IPS-20b (cell line): Measurements from ENCODE around the gene RNASE1.
"Not testable (repeated sequence)": the region's sequence is repeated elsewhere in the genome, so short reads cannot be mapped to it uniquely, and the experiment has no call there.

Source experiments
- H3K27ac ChIP-seq: one replicate; pipeline ENCODE4 v1.5.1; 2013; ENCODE audit warnings: low read length
- H3K27me3 ChIP-seq: 2 replicates; pipeline ENCODE4 v1.6.1; 2013; ENCODE audit warnings: mild to moderate bottlenecking, low read length, inconsistent platforms; ENCODE audit not compliant: insufficient read depth
- H3K36me3 ChIP-seq: 2 replicates; pipeline ENCODE4 v1.6.1; 2013; ENCODE audit warnings: low read depth, mild to moderate bottlenecking, inconsistent platforms, low read length, moderate library complexity; ENCODE audit not compliant: insufficient read depth
- H3K4me1 ChIP-seq: 2 replicates; pipeline ENCODE4 v1.6.1; 2013; ENCODE audit warnings: mild to moderate bottlenecking, control low read depth, inconsistent platforms, low read length, moderate library complexity; ENCODE audit not compliant: insufficient read depth
- H3K4me3 ChIP-seq: 2 replicates; pipeline ENCODE4 v1.5.1; 2013; ENCODE audit warnings: mild to moderate bottlenecking, low read length, inconsistent platforms
- H3K9ac ChIP-seq: 2 replicates; pipeline ENCODE4 v1.6.1; 2013; ENCODE audit warnings: low read depth, mild to moderate bottlenecking, inconsistent platforms, low read length, moderate library complexity
- H3K9me3 ChIP-seq: 2 replicates; pipeline ENCODE4 v1.6.1; 2013; ENCODE audit warnings: mild to moderate bottlenecking, low read depth, low read length, inconsistent platforms; ENCODE audit not compliant: insufficient read depth

The RNASE1 gene

DNA sequence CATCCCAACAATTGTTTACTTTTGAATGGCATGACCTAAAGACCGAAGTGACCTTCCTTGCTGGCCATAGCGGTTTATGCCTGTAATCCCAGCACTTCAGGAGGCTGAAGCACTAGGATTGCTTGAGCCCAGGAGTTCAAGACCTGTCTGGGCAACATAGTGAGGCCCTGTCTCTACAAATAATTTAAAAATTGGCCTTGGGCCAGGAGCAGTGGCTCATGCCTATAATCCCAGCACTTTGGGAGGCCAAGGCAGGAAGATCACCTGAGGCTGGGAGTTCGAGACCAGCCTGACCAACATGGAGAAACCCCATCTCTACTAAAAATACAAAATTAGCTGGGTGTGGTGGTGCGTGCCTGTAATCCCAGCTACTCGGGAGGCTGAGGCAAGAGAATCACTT, 43.2 kb downstream of the RNASE1 start:
- H3K9ac ChIP-seq, H3K4me3 ChIP-seq, H3K27ac ChIP-seq, H3K36me3 ChIP-seq, H3K9me3 ChIP-seq, H3K4me1 ChIP-seq, H3K27me3 ChIP-seq: not testable (repeated sequence)

DNA sequence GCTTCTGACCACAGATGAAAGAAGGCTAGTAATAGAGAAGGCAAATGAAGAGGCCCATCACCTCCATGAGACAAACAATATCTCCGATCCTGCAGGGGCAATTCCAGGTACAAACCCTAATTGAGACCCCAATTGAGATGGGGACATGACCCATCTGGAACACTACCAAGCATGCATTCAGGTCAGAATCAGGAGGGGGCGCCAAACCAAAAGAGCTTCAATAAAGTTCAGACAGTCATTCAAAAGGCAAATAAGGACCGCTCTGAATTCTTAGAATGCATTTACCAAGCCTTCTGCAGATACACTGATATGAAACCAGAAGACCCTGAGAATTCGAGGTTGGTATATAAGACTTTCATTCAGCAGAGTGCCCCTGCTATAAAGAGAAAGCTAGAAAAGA, 44.7 kb downstream of the RNASE1 start:
- no peak overlapping the region for H3K4me3 ChIP-seq
- H3K27me3 ChIP-seq: no peaks in the 10 kb centered on the region

DNA sequence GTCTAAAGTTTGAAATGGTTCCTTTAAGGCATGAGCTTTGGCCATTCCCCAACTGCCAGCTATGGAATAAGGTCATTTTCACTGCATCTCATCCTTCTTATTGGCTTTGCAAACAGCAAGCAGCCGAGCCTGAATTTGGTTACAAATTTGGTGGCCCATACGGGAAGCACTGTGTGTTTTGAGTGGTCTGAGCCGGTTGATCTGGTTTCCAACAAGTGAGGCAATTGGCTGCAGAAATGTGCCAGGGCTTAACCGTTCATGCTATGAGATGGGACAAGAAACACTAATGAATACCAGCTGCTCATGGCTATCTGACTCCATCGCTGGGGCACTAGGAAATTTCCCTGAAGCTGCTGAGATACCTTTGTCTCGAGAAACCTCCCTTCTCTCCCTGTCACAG, 47.6 kb downstream of the RNASE1 start:
- no peaks in the 10 kb centered on the region for H3K4me1 ChIP-seq
- no peaks in the 10 kb centered on the region for H3K36me3 ChIP-seq
- H3K27ac ChIP-seq: no peak overlapping the region
- H3K9me3 ChIP-seq: peaks cover 17% of the 10 kb centered on the region
- H3K4me3 ChIP-seq: no peak overlapping the region
- H3K27me3 ChIP-seq: no peaks in the 10 kb centered on the region
- H3K9ac ChIP-seq: no peak overlapping the region

More for the DNA sequence above, 44.7 kb downstream of the RNASE1 start:
- Histone ChIP-seq H3K27ac (no peak overlapping the region), H3K9ac (no peak overlapping the region), H3K4me1 (no peaks in the 10 kb centered on the region), H3K36me3 (no peaks in the 10 kb centered on the region), H3K9me3 (peaks cover 1% of the 10 kb centered on the region; the same call in 1 of the 2 replicates)

DNA sequence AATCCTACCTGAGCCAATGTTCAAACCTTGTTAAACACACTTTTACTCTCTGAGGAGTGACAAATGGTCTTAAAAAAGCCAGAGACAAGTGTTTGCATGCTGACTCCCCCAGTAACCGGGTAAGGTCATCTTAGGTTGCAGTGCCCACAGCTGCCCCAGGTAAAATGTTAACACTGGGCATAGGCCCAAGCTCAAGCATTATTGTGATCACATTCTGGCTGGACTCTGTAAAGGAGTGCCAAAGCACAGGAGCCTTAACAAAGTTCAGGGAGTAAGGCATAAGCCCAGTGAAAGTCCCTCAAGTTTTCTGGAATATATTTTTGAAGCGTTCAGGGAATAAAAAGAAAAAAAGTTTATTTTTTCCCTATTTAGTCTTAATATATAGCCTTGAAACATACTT, 48.3 kb downstream of the RNASE1 start:
- no peaks in the 10 kb centered on the region for H3K27me3 ChIP-seq
- H3K4me3 ChIP-seq: no peak overlapping the region
- H3K9ac ChIP-seq: no peak overlapping the region
- no peaks in the 10 kb centered on the region for H3K4me1 ChIP-seq
- H3K36me3 ChIP-seq: no peaks in the 10 kb centered on the region
- H3K9me3 ChIP-seq: peaks cover 17% of the 10 kb centered on the region
- no peak overlapping the region for H3K27ac ChIP-seq

DNA sequence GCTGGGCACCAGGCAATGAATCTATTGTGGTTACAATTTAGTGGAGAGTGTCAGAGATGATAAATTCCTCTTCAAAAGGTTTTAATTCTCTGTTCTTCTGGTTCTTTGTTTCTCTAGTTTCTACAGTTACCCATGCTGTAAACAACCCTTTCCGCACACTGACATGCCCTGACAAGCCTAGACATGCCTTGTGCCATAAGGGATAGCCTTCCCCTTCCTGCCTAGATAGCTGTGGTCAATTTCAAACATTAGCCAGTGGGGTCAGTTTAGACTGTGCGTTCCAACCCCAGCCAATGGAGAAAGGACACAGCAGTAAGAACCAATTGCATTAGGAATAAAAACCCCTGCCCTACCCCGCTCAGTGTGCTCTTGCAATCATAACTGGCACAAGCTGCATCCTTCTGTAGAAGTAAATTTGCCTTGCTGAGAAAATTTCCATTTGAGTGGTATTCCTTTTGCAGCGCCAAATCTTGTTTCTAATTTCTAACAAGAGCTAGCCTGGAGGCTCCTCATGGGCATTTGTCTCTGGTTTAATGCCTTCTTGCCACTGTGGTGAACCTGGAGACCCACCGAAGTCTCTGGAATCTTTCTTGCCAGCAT, 50.6 kb downstream of the RNASE1 start:
- Histone ChIP-seq H3K27me3 (no peaks in the 10 kb centered on the region), H3K4me3 (no peak overlapping the region), H3K4me1 (no peaks in the 10 kb centered on the region), H3K36me3 (no peaks in the 10 kb centered on the region), H3K9ac (no peak overlapping the region), H3K27ac (no peak overlapping the region), H3K9me3 (peaks cover 17% of the 10 kb centered on the region)
